ENCODE data around the gene QRFP. TPM values are rescaled to one million over a fixed set of nuclear protein-coding genes. Genes with fewer than 3 reads are reported as not detected.

QRFP gene
- total and polyA plus RNA-seq, 2 donors (not counting 1 experiment from before 2014, with no cell fraction given): not detected

- H3K27me3 ChIP-seq (ENCODE audit: control insufficient read depth, insufficient read depth, low read length): no peaks in the 10 kb centered on the region
- H3K36me3 ChIP-seq (ENCODE audit: control insufficient read depth, insufficient read depth, low read length): no peaks in the 10 kb centered on the region
- TF ChIP-seq EZH2 (IDR thresholded peaks at IDR 0.05; ENCODE audit: low read length, missing control alignments) (no peak), CTCF (conservative IDR thresholded peaks at IDR 0.05 in 1 of 2, IDR thresholded peaks at IDR 0.05 in 1 of 2; ENCODE audit: low read depth in 1 of 2, low read length in 2 of 2) (no peak)
- no peaks in the 10 kb centered on the region for H3K79me2 ChIP-seq (ENCODE audit: control insufficient read depth, insufficient read depth, low read length)
- H3K27ac ChIP-seq (ENCODE audit: insufficient read depth, low read length): no peak overlapping the region
- no peaks in the 10 kb centered on the region for H3K4me1 ChIP-seq (ENCODE audit: control insufficient read depth, extremely low read depth, insufficient read depth, low read length)
- H4K20me1 ChIP-seq (ENCODE audit: control insufficient read depth, extremely low read depth, insufficient read depth, low read length): no peaks in the 10 kb centered on the region
- no peak overlapping the region for H3K9ac ChIP-seq (ENCODE audit: insufficient read depth, low read length)
- no peak for DNase-seq (ENCODE audit: low read depth in 2 of 2)
- no peaks in the 10 kb centered on the region for H3K9me3 ChIP-seq (ENCODE audit: control insufficient read depth, insufficient read depth, low read depth, low read length)
- no peak overlapping the region for H3K4me3 ChIP-seq (replicated peaks in 1 of 4; ENCODE audit: control extremely low read depth in 1 of 4, insufficient read depth in 1 of 4, low read depth in 3 of 4, low read length in 4 of 4)
- H2AFZ ChIP-seq (ENCODE audit: low read length): no peak overlapping the region
- H3K4me2 ChIP-seq (ENCODE audit: extremely low read depth, insufficient read depth, low read length): no peak overlapping the region
These were observed 5.0 kb upstream of the QRFP start for GRCh38 chr9:130901498-130902203.

GRCh38 chr9:130900701-130901497 lies 4.3 kb upstream of the QRFP start:
- Histone ChIP-seq H3K4me1 (ENCODE audit: control insufficient read depth, extremely low read depth, insufficient read depth, low read length) (no peaks in the 10 kb centered on the region), H3K36me3 (ENCODE audit: control insufficient read depth, insufficient read depth, low read length) (no peaks in the 10 kb centered on the region), H3K4me2 (ENCODE audit: extremely low read depth, insufficient read depth, low read length) (no peak overlapping the region), H3K27me3 (ENCODE audit: control insufficient read depth, insufficient read depth, low read length) (no peaks in the 10 kb centered on the region), H2AFZ (ENCODE audit: low read length) (no peak overlapping the region), H3K79me2 (ENCODE audit: control insufficient read depth, insufficient read depth, low read length) (no peaks in the 10 kb centered on the region), H3K9ac (ENCODE audit: insufficient read depth, low read length) (no peak overlapping the region), H3K4me3 (replicated peaks in 1 of 4; ENCODE audit: control extremely low read depth in 1 of 4, insufficient read depth in 1 of 4, low read depth in 3 of 4, low read length in 4 of 4) (no peak overlapping the region), H3K9me3 (ENCODE audit: control insufficient read depth, insufficient read depth, low read depth, low read length) (no peaks in the 10 kb centered on the region), H3K27ac (ENCODE audit: insufficient read depth, low read length) (no peak overlapping the region), H4K20me1 (ENCODE audit: control insufficient read depth, extremely low read depth, insufficient read depth, low read length) (no peaks in the 10 kb centered on the region)
- TF ChIP-seq CTCF (conservative IDR thresholded peaks at IDR 0.05 in 1 of 2, IDR thresholded peaks at IDR 0.05 in 1 of 2; ENCODE audit: low read depth in 1 of 2, low read length in 2 of 2) (no peak), EZH2 (IDR thresholded peaks at IDR 0.05; ENCODE audit: low read length, missing control alignments) (no peak)
- DNase-seq (ENCODE audit: low read depth in 2 of 2): no peak

GRCh38 chr9:130899051-130899748 lies 2.6 kb upstream of the QRFP start:
- Histone ChIP-seq H3K4me2 (ENCODE audit: extremely low read depth, insufficient read depth, low read length) (no peak overlapping the region), H3K79me2 (ENCODE audit: control insufficient read depth, insufficient read depth, low read length) (no peaks in the 10 kb centered on the region), H2AFZ (ENCODE audit: low read length) (no peak overlapping the region), H3K36me3 (ENCODE audit: control insufficient read depth, insufficient read depth, low read length) (no peaks in the 10 kb centered on the region), H3K27ac (ENCODE audit: insufficient read depth, low read length) (no peak overlapping the region), H3K4me3 (replicated peaks in 1 of 4; ENCODE audit: control extremely low read depth in 1 of 4, insufficient read depth in 1 of 4, low read depth in 3 of 4, low read length in 4 of 4) (no peak overlapping the region), H3K4me1 (ENCODE audit: control insufficient read depth, extremely low read depth, insufficient read depth, low read length) (no peaks in the 10 kb centered on the region), H3K9me3 (ENCODE audit: control insufficient read depth, insufficient read depth, low read depth, low read length) (no peaks in the 10 kb centered on the region), H3K9ac (ENCODE audit: insufficient read depth, low read length) (no peak overlapping the region), H3K27me3 (ENCODE audit: control insufficient read depth, insufficient read depth, low read length) (no peaks in the 10 kb centered on the region), H4K20me1 (ENCODE audit: control insufficient read depth, extremely low read depth, insufficient read depth, low read length) (no peaks in the 10 kb centered on the region)
- DNase-seq (ENCODE audit: low read depth in 2 of 2): no peak
- TF ChIP-seq EZH2 (IDR thresholded peaks at IDR 0.05; ENCODE audit: low read length, missing control alignments) (no peak), CTCF (conservative IDR thresholded peaks at IDR 0.05 in 1 of 2, IDR thresholded peaks at IDR 0.05 in 1 of 2; ENCODE audit: low read depth in 1 of 2, low read length in 2 of 2) (no peak)

All from fibroblast of lung (primary cell).